Measurements from ENCODE around the gene DCUN1D2.

The DCUN1D2 gene

DNA sequence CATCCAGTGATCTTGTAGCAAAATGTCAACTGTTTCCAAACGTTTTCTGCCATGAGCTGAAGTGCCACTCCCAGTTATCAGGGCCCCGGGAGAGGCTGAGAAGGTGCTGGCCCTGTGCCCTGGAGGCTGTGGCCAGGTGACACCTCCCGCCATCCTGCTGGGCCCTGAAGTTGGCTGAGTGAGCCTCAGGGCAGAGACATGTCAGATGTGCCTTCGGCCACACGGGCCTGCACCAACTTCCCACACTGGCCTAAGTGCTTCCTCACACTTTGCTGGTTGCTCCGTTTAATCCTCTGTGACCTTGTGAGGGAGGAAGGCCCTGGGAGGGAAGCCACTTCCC lies 42.0 kb downstream of the DCUN1D2 start:
- peak overlapping the region; percentile 95 for H3K27ac ChIP-seq
- TF ChIP-seq, protein P1, sequence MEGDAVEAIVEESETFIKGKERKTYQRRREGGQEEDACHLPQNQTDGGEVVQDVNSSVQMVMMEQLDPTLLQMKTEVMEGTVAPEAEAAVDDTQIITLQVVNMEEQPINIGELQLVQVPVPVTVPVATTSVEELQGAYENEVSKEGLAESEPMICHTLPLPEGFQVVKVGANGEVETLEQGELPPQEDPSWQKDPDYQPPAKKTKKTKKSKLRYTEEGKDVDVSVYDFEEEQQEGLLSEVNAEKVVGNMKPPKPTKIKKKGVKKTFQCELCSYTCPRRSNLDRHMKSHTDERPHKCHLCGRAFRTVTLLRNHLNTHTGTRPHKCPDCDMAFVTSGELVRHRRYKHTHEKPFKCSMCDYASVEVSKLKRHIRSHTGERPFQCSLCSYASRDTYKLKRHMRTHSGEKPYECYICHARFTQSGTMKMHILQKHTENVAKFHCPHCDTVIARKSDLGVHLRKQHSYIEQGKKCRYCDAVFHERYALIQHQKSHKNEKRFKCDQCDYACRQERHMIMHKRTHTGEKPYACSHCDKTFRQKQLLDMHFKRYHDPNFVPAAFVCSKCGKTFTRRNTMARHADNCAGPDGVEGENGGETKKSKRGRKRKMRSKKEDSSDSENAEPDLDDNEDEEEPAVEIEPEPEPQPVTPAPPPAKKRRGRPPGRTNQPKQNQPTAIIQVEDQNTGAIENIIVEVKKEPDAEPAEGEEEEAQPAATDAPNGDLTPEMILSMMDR (conservative IDR thresholded peaks at IDR 0.05): no peak
- no peak for TF ChIP-seq ZFX (IDR thresholded peaks at IDR 0.05)

DNA sequence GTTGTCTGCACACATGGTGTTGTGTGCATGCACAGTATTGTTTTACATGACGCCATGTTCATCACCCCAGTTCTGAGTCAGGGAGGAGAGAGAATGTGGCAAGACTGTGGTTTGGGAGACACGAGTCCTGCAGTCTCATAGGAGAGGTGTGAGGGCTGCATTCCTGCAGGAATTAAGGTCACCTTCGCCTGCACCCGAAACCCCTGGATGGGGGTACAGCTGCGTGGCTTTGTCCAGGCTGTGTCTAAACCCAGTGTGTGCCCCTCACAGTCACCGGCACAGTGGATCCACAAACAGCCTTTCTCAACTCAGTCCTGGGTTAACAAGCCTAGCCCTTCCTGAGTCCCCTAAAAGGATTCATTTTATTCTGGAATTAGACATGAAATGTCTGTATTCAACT lies 42.9 kb downstream of the DCUN1D2 start:
- H3K27ac ChIP-seq: peak overlapping the region; percentile 95; the same call in 1 of the 2 replicates
- no peak for TF ChIP-seq ZFX (IDR thresholded peaks at IDR 0.05)
- TF ChIP-seq, protein P1 (conservative IDR thresholded peaks at IDR 0.05): no peak

GRCh38 chr13:113446488-113446854 lies 44.0 kb downstream of the DCUN1D2 start:
- no peak overlapping the region for H3K27ac ChIP-seq
- no peak for TF ChIP-seq ZFX (IDR thresholded peaks at IDR 0.05)
- TF ChIP-seq, protein P1 (conservative IDR thresholded peaks at IDR 0.05): no peak

- TF ChIP-seq ZFX (IDR thresholded peaks at IDR 0.05): no peak
- TF ChIP-seq, protein P1 (conservative IDR thresholded peaks at IDR 0.05): no peak
- H3K27ac ChIP-seq: no peak overlapping the region
These were observed 44.6 kb downstream of the DCUN1D2 start for GRCh38 chr13:113445791-113446487.

- TF ChIP-seq, protein P1 (conservative IDR thresholded peaks at IDR 0.05): no peak
- no peak for TF ChIP-seq ZFX (IDR thresholded peaks at IDR 0.05)
- H3K27ac ChIP-seq: no peak overlapping the region
These were observed 46.5 kb downstream of the DCUN1D2 start for GRCh38 chr13:113443991-113444390.

DNA sequence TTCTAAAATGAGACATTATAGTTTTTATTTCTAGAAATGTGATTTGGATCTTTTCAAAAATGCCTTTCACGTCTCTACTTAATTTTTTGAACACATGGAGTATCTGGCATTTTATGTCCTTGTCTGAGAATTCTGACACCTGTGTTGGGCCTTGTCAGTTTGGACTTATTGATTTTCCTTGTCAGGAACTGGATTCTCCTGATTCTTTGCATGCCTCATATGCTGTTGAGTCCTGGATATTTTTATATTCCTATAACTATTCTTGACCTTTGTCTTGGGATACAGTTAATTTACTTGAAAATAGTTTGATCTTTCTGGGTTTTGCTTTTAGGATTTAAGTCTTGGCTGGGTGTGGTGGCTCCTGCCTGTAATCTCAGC lies 47.5 kb downstream of the DCUN1D2 start:
- TF ChIP-seq, protein P1 (conservative IDR thresholded peaks at IDR 0.05): no peak
- TF ChIP-seq ZFX (IDR thresholded peaks at IDR 0.05): no peak
- H3K27ac ChIP-seq: no peak overlapping the region

DNA sequence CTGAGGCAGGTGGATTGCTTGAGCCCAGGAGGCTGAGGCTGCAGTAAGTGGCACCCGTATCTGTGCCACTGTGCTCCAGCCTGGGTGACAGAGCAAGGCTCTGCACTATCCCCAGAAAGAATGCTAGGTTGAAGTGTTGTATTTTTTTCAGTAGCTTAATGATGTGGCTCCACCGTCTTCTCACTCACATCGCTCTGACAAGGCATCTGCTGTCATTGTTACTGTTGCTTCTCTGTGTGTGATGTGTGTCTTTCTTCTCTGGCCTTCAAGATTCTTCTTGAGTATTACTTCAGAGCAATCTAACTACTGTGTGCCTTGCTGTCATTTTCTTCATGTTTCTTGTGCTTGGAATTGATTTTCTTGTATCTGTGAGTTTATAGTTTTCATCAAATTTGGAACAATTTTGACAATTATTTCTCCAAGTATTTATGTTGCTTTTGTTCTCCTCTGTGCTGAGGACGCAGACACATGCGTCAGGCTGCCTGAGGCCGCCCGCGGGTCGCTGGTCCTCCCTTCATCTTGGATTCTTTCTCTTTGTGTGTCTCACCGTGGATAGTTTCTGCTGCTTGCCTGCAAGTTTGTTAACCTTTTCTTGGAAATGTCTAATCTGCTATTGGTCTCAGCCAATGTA lies 48.0 kb downstream of the DCUN1D2 start:
- H3K27ac ChIP-seq: no peak overlapping the region
- TF ChIP-seq, protein P1 (conservative IDR thresholded peaks at IDR 0.05): no peak
- TF ChIP-seq ZFX (IDR thresholded peaks at IDR 0.05): no peak
